ENCODE data around the gene TRIM66. TPM values are rescaled to one million over a fixed set of nuclear protein-coding genes. Genes with fewer than 3 reads are reported as not detected.
A peak's percentile ranks its signal among the peaks of the same experiment; 100 is the strongest.

Gene TRIM66
- total and polyA plus RNA-seq, 9 of the 15 experiments (the other 6 are each of a cell fraction or from before 2014, with no cell fraction given): 1.1 to 7.3 (median 4.9) TPM

DNA sequence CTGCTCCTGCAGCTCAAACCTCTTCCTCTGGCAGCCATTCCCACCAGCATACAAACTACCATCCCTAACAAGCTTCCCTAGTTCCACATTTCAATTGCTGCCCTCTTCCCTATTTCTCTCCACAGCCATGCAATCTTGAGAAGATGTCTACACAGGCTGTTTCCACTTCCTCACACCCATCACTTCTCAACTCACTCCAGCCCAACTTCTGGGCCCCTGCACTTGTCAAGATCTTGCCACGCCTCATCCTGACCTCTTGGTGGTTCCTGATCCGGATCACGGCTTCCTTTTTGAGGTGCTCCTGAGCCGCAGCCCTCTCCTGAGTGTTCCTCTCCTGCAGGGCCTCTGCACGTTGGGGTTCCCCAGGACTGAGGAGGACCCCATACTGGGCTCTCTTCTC, 22.7 kb upstream of the TRIM66 start:
- Histone ChIP-seq H3K9ac (ENCODE audit: insufficient read depth in 1 of 2, low read depth in 2 of 2, low read length in 2 of 2) (no peak overlapping the region), H3K36me3 (ENCODE audit: control insufficient read depth, insufficient read depth, low read length) (no peaks in the 10 kb centered on the region), H3K27ac (ENCODE audit: extremely low read depth, low read depth, low read length) (no peak overlapping the region), H3K9me3 (replicated peaks; ENCODE audit: control insufficient read depth, insufficient read depth, low read depth, low read length) (no peaks in the 10 kb centered on the region), H3K4me2 (ENCODE audit: insufficient read depth, low read length) (no peak overlapping the region), H3K9me1 (ENCODE audit: control insufficient read depth, insufficient read depth, low read length) (no peaks in the 10 kb centered on the region), H3K4me3 (no peak overlapping the region), H3K4me1 (replicated peaks in 1 of 2; ENCODE audit: control insufficient read depth in 2 of 2, insufficient read depth in 2 of 2, low read length in 2 of 2) (peaks cover 10 to 18% of the 10 kb centered on the region in 2 experiments), H3K27me3 (ENCODE audit: control insufficient read depth in 2 of 2, insufficient read depth in 2 of 2, low read length in 2 of 2) (peaks cover 7 to 36% of the 10 kb centered on the region in 2 experiments; a peak in 4 of 5 replicates), H2AFZ (ENCODE audit: low read depth, low read length) (no peak overlapping the region), H4K20me1 (replicated peaks; ENCODE audit: control insufficient read depth, insufficient read depth, low read length) (no peaks in the 10 kb centered on the region; the same call in 1 of the 2 replicates), H3K79me2 (ENCODE audit: control insufficient read depth, insufficient read depth, low read length) (no peaks in the 10 kb centered on the region)
- BruUV-seq (replicated peaks): no TSS peak
- DNase-seq (ENCODE audit: extremely low read depth in 1 of 4, low spot score in 3 of 4) (no peak), FAIRE-seq (no peak), ATAC-seq (no peak)
- 0% methylated on average over 5 of the region's 5 CpGs for WGBS (ENCODE audit: insufficient coverage, low coverage, missing lambda C conversion rate)
- no peak for TF ChIP-seq ZNF589 (CRISPR knock-in tag; IDR thresholded peaks at IDR 0.05; ENCODE audit: low read depth)
- peak; percentile 33; the same call in 1 of the 2 replicates for TF ChIP-seq SPI1 (IDR thresholded peaks at IDR 0.05; ENCODE audit: borderline replicate concordance, low read depth, low read length)
- ChIA-PET POLR2A (interaction anchor here (1.2 to 3.6 kb wide), 2 partner anchors 11 to 15 kb away, joined by 3 to 15 read pairs; no protein-coding TSS in a partner anchor), CTCF (ENCODE audit: low intra/inter-chr PET ratio) (no interaction called here)
- in situ Hi-C loops (cut with MboI): no loop called here
- intact Hi-C loops (cut with micrococcal nuclease): no loop called here

DNA sequence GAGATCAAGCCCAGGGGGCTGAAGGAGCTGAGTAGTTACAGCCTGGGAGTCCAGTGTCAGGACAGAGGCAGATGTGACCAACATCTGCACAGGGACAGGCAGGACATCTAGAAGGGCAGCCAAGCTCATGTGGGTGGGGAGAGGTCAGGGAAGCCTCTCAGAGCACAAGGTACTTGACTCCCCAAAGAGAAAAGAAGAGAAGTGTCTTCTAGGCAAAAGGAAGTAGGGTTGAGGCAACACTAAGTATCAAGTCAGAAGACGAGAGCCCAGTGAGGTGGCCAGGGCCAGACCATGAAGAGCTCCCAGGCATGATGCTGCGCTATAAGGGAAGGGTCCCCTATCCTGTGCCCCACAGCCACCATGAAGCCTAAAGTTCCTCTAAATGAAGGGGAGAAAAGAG, 21.7 kb upstream of the TRIM66 start:
- DNase-seq (ENCODE audit: extremely low read depth in 1 of 4, low spot score in 3 of 4): no peak
- CTCF ChIA-PET (ENCODE audit: low intra/inter-chr PET ratio): no interaction called here
- POLR2A ChIA-PET: interaction anchor here (0.6 to 3.6 kb wide), 4 partner anchors 10 to 17 kb away, joined by 3 to 15 read pairs (median 4); no protein-coding TSS in a partner anchor

More for the DNA sequence above, 21.7 kb upstream of the TRIM66 start:
- Histone ChIP-seq H3K4me1 (replicated peaks in 1 of 2; ENCODE audit: control insufficient read depth in 2 of 2, insufficient read depth in 2 of 2, low read length in 2 of 2) (peaks cover 10 to 27% of the 10 kb centered on the region in 2 experiments), H3K9me3 (replicated peaks; ENCODE audit: control insufficient read depth, insufficient read depth, low read depth, low read length) (no peaks in the 10 kb centered on the region), H3K4me3 (no peak overlapping the region), H4K20me1 (replicated peaks; ENCODE audit: control insufficient read depth, insufficient read depth, low read length) (no peaks in the 10 kb centered on the region; the same call in 1 of the 2 replicates), H3K36me3 (ENCODE audit: control insufficient read depth, insufficient read depth, low read length) (no peaks in the 10 kb centered on the region), H3K27me3 (ENCODE audit: control insufficient read depth in 2 of 2, insufficient read depth in 2 of 2, low read length in 2 of 2) (peaks cover 7 to 31% of the 10 kb centered on the region in 2 experiments; a peak in 4 of 5 replicates), H3K9me1 (ENCODE audit: control insufficient read depth, insufficient read depth, low read length) (no peaks in the 10 kb centered on the region), H3K79me2 (ENCODE audit: control insufficient read depth, insufficient read depth, low read length) (no peaks in the 10 kb centered on the region), H2AFZ (ENCODE audit: low read depth, low read length) (no peak overlapping the region), H3K27ac (ENCODE audit: extremely low read depth, low read depth, low read length) (no peak overlapping the region), H3K4me2 (ENCODE audit: insufficient read depth, low read length) (no peak overlapping the region), H3K9ac (ENCODE audit: insufficient read depth in 1 of 2, low read depth in 2 of 2, low read length in 2 of 2) (no peak overlapping the region)
- 9% methylated on average over 2 of the region's 2 CpGs for WGBS (ENCODE audit: insufficient coverage, low coverage, missing lambda C conversion rate)
- FAIRE-seq (no peak), ATAC-seq (no peak)
- TF ChIP-seq ZSCAN32 (CRISPR knock-in tag; IDR thresholded peaks at IDR 0.05): no peak
- in situ Hi-C loops (cut with MboI): no loop called here
- intact Hi-C loops (cut with micrococcal nuclease): no loop called here
- BruUV-seq (replicated peaks): no TSS peak

All from K562 (cell line).